ENCODE data around the gene HSD3B2. TPM values are rescaled to one million over a fixed set of nuclear protein-coding genes. Genes with fewer than 3 reads are reported as not detected.

HSD3B2 gene
- total and polyA plus RNA-seq, 4 donors, result 0.29 TPM; not detected in 3

GRCh38 chr1:119467219-119467618 lies 52.3 kb downstream of the HSD3B2 start:
- Histone ChIP-seq H3K27ac (ENCODE audit: low read depth, low read length) (no peak overlapping the region), H3K27me3 (ENCODE audit: control insufficient read depth, insufficient read depth, low read length) (no peaks in the 10 kb centered on the region), H3K9me3 (ENCODE audit: control insufficient read depth, insufficient read depth, low read length) (no peaks in the 10 kb centered on the region), H3K4me1 (ENCODE audit: control insufficient read depth, insufficient read depth, low read length) (no peaks in the 10 kb centered on the region), H3K4me3 (ENCODE audit: low read depth, low read length) (no peak overlapping the region), H3K36me3 (ENCODE audit: control insufficient read depth, insufficient read depth, low read length) (no peaks in the 10 kb centered on the region)
- no peak for DNase-seq (ENCODE audit: low read depth in 4 of 6, low spot score in 6 of 6)
- WGBS (ENCODE audit: insufficient coverage), result 83% methylated on average over 1 of the region's 1 CpG

GRCh38 chr1:119467857-119468668 lies 53.1 kb downstream of the HSD3B2 start:
- no peak overlapping the region for H3K27ac ChIP-seq (ENCODE audit: low read depth, low read length)
- H3K27me3 ChIP-seq (ENCODE audit: control insufficient read depth, insufficient read depth, low read length), result no peaks in the 10 kb centered on the region
- 67% methylated on average over 3 of the region's 4 CpGs for WGBS (ENCODE audit: insufficient coverage)
- no peaks in the 10 kb centered on the region for H3K9me3 ChIP-seq (ENCODE audit: control insufficient read depth, insufficient read depth, low read length)
- H3K4me1 ChIP-seq (ENCODE audit: control insufficient read depth, insufficient read depth, low read length), result no peaks in the 10 kb centered on the region
- no peak overlapping the region for H3K4me3 ChIP-seq (ENCODE audit: low read depth, low read length)
- no peaks in the 10 kb centered on the region for H3K36me3 ChIP-seq (ENCODE audit: control insufficient read depth, insufficient read depth, low read length)
- no peak for DNase-seq (ENCODE audit: low read depth in 4 of 6, low spot score in 6 of 6)

GRCh38 chr1:119469741-119470140 lies 54.8 kb downstream of the HSD3B2 start:
- H3K27ac ChIP-seq (ENCODE audit: low read depth, low read length), result no peak overlapping the region
- no peaks in the 10 kb centered on the region for H3K27me3 ChIP-seq (ENCODE audit: control insufficient read depth, insufficient read depth, low read length)
- no peaks in the 10 kb centered on the region for H3K4me1 ChIP-seq (ENCODE audit: control insufficient read depth, insufficient read depth, low read length)
- H3K9me3 ChIP-seq (ENCODE audit: control insufficient read depth, insufficient read depth, low read length), result no peaks in the 10 kb centered on the region
- no peak overlapping the region for H3K4me3 ChIP-seq (ENCODE audit: low read depth, low read length)
- H3K36me3 ChIP-seq (ENCODE audit: control insufficient read depth, insufficient read depth, low read length), result no peaks in the 10 kb centered on the region
- no peak for DNase-seq (ENCODE audit: low read depth in 4 of 6, low spot score in 6 of 6)
- no CpG with 5 or more reads among the region's 1 CpG for WGBS (ENCODE audit: insufficient coverage)

GRCh38 chr1:119470377-119470776 lies 55.4 kb downstream of the HSD3B2 start:
- Histone ChIP-seq H3K4me3 (ENCODE audit: low read depth, low read length) (no peak overlapping the region), H3K9me3 (ENCODE audit: control insufficient read depth, insufficient read depth, low read length) (no peaks in the 10 kb centered on the region), H3K36me3 (ENCODE audit: control insufficient read depth, insufficient read depth, low read length) (no peaks in the 10 kb centered on the region), H3K27me3 (ENCODE audit: control insufficient read depth, insufficient read depth, low read length) (no peaks in the 10 kb centered on the region), H3K27ac (ENCODE audit: low read depth, low read length) (no peak overlapping the region), H3K4me1 (ENCODE audit: control insufficient read depth, insufficient read depth, low read length) (no peaks in the 10 kb centered on the region)
- no CpG with 5 or more reads among the region's 3 CpGs for WGBS (ENCODE audit: insufficient coverage)
- DNase-seq (ENCODE audit: low read depth in 4 of 6, low spot score in 6 of 6), result no peak

GRCh38 chr1:119470958-119471357 lies 56.0 kb downstream of the HSD3B2 start:
- no peak for DNase-seq (ENCODE audit: low read depth in 4 of 6, low spot score in 6 of 6)
- Histone ChIP-seq H3K27ac (ENCODE audit: low read depth, low read length) (no peak overlapping the region), H3K4me3 (ENCODE audit: low read depth, low read length) (no peak overlapping the region), H3K27me3 (ENCODE audit: control insufficient read depth, insufficient read depth, low read length) (no peaks in the 10 kb centered on the region), H3K9me3 (ENCODE audit: control insufficient read depth, insufficient read depth, low read length) (no peaks in the 10 kb centered on the region), H3K4me1 (ENCODE audit: control insufficient read depth, insufficient read depth, low read length) (no peaks in the 10 kb centered on the region), H3K36me3 (ENCODE audit: control insufficient read depth, insufficient read depth, low read length) (no peaks in the 10 kb centered on the region)
- 93% methylated on average over 6 of the region's 7 CpGs for WGBS (ENCODE audit: insufficient coverage)

- no peak overlapping the region for H3K27ac ChIP-seq (ENCODE audit: low read depth, low read length)
- H3K4me3 ChIP-seq (ENCODE audit: low read depth, low read length), result no peak overlapping the region
- DNase-seq (ENCODE audit: low read depth in 4 of 6, low spot score in 6 of 6), result no peak
- no peaks in the 10 kb centered on the region for H3K9me3 ChIP-seq (ENCODE audit: control insufficient read depth, insufficient read depth, low read length)
- no peaks in the 10 kb centered on the region for H3K4me1 ChIP-seq (ENCODE audit: control insufficient read depth, insufficient read depth, low read length)
- H3K36me3 ChIP-seq (ENCODE audit: control insufficient read depth, insufficient read depth, low read length), result no peaks in the 10 kb centered on the region
- no peaks in the 10 kb centered on the region for H3K27me3 ChIP-seq (ENCODE audit: control insufficient read depth, insufficient read depth, low read length)
- whole genome bisulfite sequencing (ENCODE audit: insufficient coverage), result 77% methylated on average over 5 of the region's 5 CpGs
These were observed 56.6 kb downstream of the HSD3B2 start for GRCh38 chr1:119471566-119471965.

GRCh38 chr1:119472080-119472818 lies 57.3 kb downstream of the HSD3B2 start:
- H3K36me3 ChIP-seq (ENCODE audit: control insufficient read depth, insufficient read depth, low read length), result no peaks in the 10 kb centered on the region
- H3K4me3 ChIP-seq (ENCODE audit: low read depth, low read length), result no peak overlapping the region
- H3K27me3 ChIP-seq (ENCODE audit: control insufficient read depth, insufficient read depth, low read length), result no peaks in the 10 kb centered on the region
- no peak for DNase-seq (ENCODE audit: low read depth in 4 of 6, low spot score in 6 of 6)
- H3K9me3 ChIP-seq (ENCODE audit: control insufficient read depth, insufficient read depth, low read length), result no peaks in the 10 kb centered on the region
- H3K27ac ChIP-seq (ENCODE audit: low read depth, low read length), result no peak overlapping the region
- WGBS (ENCODE audit: insufficient coverage), result 0% methylated on average over 1 of the region's 5 CpGs
- H3K4me1 ChIP-seq (ENCODE audit: control insufficient read depth, insufficient read depth, low read length), result no peaks in the 10 kb centered on the region

Other genes with a start within 250 kb of the HSD3B2 start
- not detected for gene HAO2, start 46.4 kb upstream of the HSD3B2 start, total RNA-seq
- gene HAO2, start 46.4 kb upstream of the HSD3B2 start, polyA plus RNA-seq (ENCODE audit: insufficient read length in 2 of 2), result under 1 TPM; 0.27 to 0.56 TPM
- gene HSD3B1, start 92.1 kb downstream of the HSD3B2 start, total RNA-seq, result under 1 TPM in 1 of 2 donors, not detected in 1; 0.61 TPM
- gene HSD3B1, start 92.1 kb downstream of the HSD3B2 start, polyA plus RNA-seq (ENCODE audit: insufficient read length in 2 of 2), result 1 to 10 TPM in 1 of 2 donors, under 1 TPM in 1; 0.90 to 1.3 TPM
- 10 to 100 TPM; 13.8 to 15.5 TPM for gene ZNF697, start 233.1 kb downstream of the HSD3B2 start, total RNA-seq
- 10 to 100 TPM; 11.3 to 11.5 TPM for gene ZNF697, start 233.1 kb downstream of the HSD3B2 start, polyA plus RNA-seq (ENCODE audit: insufficient read length in 2 of 2)

Data from spinal cord (tissue), 10 donors.